ENCODE measurements around the gene FAM237B. TPM values are rescaled to one million over a fixed set of nuclear protein-coding genes. Genes with fewer than 3 reads are reported as not detected.

FAM237B gene
- total and polyA plus RNA-seq, 2 of the 8 experiments (the other 6 are each of a cell fraction or from before 2014, with no cell fraction given), result not detected

DNA sequence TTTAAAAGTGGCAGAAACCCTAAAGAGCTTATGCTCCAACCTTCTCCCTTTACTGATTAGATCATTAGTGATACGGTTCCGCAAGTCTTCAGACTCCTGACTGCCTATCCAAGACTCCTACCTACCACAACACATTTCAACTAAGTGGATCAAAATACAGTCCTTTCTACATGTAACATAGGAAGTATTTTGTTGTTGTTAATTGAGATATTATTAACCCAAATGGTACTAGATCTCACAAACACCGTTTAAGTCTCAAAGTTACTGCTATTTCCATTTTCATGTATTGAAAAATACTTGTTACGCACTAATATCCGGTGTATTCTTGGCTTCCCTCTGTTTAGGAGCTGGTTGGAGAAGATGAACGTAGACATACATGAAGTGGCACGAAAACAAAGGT lies 1.1 kb downstream of the FAM237B start (continued):
- TF ChIP-seq, protein P1, sequence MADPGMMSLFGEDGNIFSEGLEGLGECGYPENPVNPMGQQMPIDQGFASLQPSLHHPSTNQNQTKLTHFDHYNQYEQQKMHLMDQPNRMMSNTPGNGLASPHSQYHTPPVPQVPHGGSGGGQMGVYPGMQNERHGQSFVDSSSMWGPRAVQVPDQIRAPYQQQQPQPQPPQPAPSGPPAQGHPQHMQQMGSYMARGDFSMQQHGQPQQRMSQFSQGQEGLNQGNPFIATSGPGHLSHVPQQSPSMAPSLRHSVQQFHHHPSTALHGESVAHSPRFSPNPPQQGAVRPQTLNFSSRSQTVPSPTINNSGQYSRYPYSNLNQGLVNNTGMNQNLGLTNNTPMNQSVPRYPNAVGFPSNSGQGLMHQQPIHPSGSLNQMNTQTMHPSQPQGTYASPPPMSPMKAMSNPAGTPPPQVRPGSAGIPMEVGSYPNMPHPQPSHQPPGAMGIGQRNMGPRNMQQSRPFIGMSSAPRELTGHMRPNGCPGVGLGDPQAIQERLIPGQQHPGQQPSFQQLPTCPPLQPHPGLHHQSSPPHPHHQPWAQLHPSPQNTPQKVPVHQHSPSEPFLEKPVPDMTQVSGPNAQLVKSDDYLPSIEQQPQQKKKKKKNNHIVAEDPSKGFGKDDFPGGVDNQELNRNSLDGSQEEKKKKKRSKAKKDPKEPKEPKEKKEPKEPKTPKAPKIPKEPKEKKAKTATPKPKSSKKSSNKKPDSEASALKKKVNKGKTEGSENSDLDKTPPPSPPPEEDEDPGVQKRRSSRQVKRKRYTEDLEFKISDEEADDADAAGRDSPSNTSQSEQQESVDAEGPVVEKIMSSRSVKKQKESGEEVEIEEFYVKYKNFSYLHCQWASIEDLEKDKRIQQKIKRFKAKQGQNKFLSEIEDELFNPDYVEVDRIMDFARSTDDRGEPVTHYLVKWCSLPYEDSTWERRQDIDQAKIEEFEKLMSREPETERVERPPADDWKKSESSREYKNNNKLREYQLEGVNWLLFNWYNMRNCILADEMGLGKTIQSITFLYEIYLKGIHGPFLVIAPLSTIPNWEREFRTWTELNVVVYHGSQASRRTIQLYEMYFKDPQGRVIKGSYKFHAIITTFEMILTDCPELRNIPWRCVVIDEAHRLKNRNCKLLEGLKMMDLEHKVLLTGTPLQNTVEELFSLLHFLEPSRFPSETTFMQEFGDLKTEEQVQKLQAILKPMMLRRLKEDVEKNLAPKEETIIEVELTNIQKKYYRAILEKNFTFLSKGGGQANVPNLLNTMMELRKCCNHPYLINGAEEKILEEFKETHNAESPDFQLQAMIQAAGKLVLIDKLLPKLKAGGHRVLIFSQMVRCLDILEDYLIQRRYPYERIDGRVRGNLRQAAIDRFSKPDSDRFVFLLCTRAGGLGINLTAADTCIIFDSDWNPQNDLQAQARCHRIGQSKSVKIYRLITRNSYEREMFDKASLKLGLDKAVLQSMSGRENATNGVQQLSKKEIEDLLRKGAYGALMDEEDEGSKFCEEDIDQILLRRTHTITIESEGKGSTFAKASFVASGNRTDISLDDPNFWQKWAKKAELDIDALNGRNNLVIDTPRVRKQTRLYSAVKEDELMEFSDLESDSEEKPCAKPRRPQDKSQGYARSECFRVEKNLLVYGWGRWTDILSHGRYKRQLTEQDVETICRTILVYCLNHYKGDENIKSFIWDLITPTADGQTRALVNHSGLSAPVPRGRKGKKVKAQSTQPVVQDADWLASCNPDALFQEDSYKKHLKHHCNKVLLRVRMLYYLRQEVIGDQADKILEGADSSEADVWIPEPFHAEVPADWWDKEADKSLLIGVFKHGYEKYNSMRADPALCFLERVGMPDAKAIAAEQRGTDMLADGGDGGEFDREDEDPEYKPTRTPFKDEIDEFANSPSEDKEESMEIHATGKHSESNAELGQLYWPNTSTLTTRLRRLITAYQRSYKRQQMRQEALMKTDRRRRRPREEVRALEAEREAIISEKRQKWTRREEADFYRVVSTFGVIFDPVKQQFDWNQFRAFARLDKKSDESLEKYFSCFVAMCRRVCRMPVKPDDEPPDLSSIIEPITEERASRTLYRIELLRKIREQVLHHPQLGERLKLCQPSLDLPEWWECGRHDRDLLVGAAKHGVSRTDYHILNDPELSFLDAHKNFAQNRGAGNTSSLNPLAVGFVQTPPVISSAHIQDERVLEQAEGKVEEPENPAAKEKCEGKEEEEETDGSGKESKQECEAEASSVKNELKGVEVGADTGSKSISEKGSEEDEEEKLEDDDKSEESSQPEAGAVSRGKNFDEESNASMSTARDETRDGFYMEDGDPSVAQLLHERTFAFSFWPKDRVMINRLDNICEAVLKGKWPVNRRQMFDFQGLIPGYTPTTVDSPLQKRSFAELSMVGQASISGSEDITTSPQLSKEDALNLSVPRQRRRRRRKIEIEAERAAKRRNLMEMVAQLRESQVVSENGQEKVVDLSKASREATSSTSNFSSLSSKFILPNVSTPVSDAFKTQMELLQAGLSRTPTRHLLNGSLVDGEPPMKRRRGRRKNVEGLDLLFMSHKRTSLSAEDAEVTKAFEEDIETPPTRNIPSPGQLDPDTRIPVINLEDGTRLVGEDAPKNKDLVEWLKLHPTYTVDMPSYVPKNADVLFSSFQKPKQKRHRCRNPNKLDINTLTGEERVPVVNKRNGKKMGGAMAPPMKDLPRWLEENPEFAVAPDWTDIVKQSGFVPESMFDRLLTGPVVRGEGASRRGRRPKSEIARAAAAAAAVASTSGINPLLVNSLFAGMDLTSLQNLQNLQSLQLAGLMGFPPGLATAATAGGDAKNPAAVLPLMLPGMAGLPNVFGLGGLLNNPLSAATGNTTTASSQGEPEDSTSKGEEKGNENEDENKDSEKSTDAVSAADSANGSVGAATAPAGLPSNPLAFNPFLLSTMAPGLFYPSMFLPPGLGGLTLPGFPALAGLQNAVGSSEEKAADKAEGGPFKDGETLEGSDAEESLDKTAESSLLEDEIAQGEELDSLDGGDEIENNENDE (IDR thresholded peaks at IDR 0.05; ENCODE audit: insufficient replicate concordance, low read length), result no peak
- TF ChIP-seq HDAC2 (IDR thresholded peaks at IDR 0.05; ENCODE audit: borderline replicate concordance in 1 of 2, low read depth in 2 of 2, low read length in 2 of 2) (no peak), KDM4A (IDR thresholded peaks at IDR 0.05; ENCODE audit: low read depth, low read length, severe bottlenecking) (no peak), SIRT6 (IDR thresholded peaks at IDR 0.05; ENCODE audit: low read length) (no peak), SUZ12 (IDR thresholded peaks at IDR 0.05; ENCODE audit: low read length) (no peak; the same call in 1 of the 2 replicates), POLR2AphosphoS5 (IDR thresholded peaks at IDR 0.05; ENCODE audit: low read depth, low read length) (no peak), CTBP2 (IDR thresholded peaks at IDR 0.05; ENCODE audit: borderline replicate concordance, insufficient read depth, insufficient read length, low read length) (no peak), NANOG (IDR thresholded peaks at IDR 0.05; ENCODE audit: insufficient read depth, low read depth, low read length, poor library complexity, severe bottlenecking) (no peak), ZNF274 (IDR thresholded peaks at IDR 0.05; ENCODE audit: borderline replicate concordance, extremely low read depth, low read length) (no peak)
